SK-N-MC (cell line): ENCODE data around the gene FCN2.

ENCODE experiments used
- EZH2 ChIP-seq: fragments of 200-600 bp; sonication (generic); IDR thresholded peaks from one replicate; pipeline ENCODE4 v1.6.1; 2017; ENCODE audit warnings: antibody characterized with exemption
- FOXP2 ChIP-seq: optimal IDR thresholded peaks from 2 replicates; pipeline ENCODE3; 2011; ENCODE audit warnings: mild to moderate bottlenecking, moderate library complexity; ENCODE audit not compliant: insufficient read depth; ENCODE audit errors: extremely low read length, control extremely low read depth
- POLR2AphosphoS5 ChIP-seq: IDR thresholded peaks from 2 replicates; pipeline ENCODE4 v1.6.1; 2012; ENCODE audit warnings: mild to moderate bottlenecking, low read depth, low read length, borderline replicate concordance

DNA sequence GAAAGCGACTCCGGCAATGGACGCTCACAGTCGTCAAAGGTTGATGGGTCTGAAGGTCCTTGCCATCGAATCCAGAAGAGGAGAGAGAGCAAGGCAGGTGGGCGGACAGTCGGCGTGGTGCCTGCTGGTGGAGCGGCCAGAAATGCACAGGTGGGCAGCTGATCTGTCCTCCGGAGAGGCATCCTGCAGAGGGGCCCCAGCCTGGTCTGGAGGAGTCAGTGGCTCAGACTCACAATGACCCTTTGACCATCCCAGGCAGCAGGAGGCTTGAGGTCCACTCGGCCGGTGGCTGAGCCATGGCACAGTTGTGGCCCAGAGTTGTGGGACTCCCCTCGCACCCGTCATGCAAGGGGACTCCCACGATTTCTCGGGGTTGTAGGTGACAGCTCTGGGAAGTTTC is 34.4 kb upstream of the FCN2 start:
- no peak for TF ChIP-seq EZH2
- TF ChIP-seq POLR2AphosphoS5 = no peak
- no peak for TF ChIP-seq FOXP2
